NCI-H1105 (cell line): ENCODE measurements around the gene MTCL1.
A peak's percentile ranks its signal among the peaks of the same experiment; 100 is the strongest.

Experiments used
- DNase-seq: peaks from one replicate; lab custom pipeline; 2025; lab: John Stamatoyannopoulos, UW

MTCL1 gene

DNA sequence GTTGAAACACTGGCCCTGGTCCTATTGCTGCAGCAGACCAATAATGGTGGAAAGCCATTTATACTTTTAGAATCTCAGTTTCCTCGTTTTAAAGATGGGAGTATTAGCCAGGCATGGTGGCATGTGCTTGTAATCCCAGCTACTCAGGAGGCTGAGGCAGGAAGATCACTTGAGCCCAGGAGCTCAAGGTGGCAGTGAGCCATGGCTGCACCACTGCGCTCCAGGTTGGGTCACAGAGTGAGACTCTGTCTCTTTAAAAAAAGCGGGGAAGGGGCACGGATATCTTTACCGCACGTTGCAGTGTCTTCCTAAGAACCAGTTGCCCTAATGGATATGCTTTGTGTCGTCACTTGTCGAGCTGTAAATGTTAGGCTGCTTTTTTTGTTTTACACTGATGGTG is 8.3 kb downstream of the MTCL1 start:
- no peak for DNase-seq

- no peak for DNase-seq
Observed at GRCh38 chr18:8715599-8715998, 10.2 kb downstream of the MTCL1 start.

DNA sequence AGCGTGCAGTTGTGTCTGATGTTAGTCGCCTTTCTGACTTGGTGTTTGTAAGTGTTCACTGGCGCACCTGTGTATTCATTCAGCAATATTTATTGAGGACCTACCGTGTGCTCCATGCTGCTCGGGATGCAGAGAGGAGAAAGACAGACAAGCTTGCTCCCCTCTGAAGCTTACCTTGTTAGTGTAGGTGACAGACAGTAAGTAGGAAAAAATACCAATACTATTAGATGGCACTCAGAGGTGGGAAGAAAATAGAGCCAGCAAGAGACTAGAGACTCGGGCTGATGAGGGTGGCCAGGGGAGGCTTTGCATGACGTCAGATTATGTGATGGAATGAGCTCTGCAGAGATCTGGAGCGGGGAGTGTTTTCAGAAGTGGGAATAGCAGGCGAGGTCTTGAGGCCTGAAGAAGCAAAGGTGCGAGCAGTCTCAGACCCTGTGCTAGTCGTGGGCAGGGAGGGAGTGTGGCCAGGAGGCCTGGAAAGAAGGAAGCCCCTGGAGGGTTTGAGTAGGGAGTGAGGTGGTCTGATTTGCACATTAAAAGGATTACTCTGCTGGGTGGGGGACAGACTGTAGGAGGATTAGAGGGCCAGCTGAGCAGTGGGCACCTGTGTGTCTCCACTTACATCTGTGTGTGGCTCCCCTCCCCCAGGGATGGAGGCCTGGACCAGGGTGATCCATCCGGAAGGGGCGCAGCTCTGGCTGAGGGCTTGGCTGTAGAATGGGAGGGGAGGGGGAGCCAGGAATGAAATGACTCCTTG is 11.8 kb downstream of the MTCL1 start:
- no peak for DNase-seq

GRCh38 chr18:8718401-8718913 is 13.1 kb downstream of the MTCL1 start:
- no peak for DNase-seq

DNA sequence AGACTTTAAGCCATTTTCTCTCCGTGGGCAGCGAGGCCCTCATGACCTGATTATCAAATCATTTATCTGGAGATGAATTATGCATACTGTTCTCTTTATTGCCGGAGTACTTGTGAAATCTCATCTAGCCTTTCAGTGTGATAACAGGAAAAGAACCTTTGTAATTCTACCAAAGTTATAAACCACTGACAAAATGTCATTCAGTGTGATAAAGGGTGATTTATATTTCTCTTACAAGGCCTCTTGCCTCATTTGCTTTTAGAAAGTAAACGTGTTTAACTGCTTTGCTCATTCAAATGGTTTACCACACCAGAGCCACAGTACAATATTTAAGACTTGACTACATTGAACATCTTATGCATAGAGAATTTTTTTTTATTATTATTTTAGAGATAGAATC is 13.8 kb downstream of the MTCL1 start:
- DNase-seq = no peak

- DNase-seq = no peak
Observed at GRCh38 chr18:8720141-8720540, 14.8 kb downstream of the MTCL1 start.

DNA sequence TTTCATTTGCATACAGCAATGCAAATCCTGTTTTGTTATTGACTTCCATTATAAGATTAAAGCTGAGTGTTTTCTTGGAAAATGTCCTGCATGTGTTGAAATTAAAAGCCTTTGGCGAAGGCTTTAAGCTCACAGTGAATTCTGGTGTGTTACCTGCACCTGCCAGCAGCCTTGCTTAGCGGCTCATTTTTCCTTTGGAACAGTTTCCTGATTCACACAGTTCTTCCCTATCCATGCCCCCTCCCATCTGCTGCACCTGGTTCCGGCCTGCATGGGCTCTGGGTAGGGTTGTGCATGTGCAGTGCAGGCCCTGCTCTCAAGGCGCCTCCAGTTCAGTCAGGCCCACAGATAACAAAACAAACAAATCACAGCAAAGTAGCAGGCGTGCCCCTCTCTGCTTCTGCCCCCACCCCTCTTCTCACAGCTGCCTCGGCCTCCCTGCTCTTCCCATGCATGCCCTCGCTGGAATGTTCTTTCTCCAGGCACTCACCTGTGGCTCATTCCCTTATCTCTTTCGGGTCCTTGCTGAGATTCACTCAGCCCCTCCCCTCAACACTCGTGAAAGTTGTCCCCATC is 15.8 kb downstream of the MTCL1 start:
- DNase-seq = no peak

- DNase-seq = no peak
Observed at GRCh38 chr18:8721716-8722115, 16.4 kb downstream of the MTCL1 start.

GRCh38 chr18:8722946-8723820 is 17.8 kb downstream of the MTCL1 start:
- DNase-seq = no peak

- DNase-seq = no peak
Observed at GRCh38 chr18:8724452-8724851, 19.1 kb downstream of the MTCL1 start.

GRCh38 chr18:8726281-8726680 is 20.9 kb downstream of the MTCL1 start:
- no peak for DNase-seq

- no peak for DNase-seq
Observed at GRCh38 chr18:8726963-8727705, 21.8 kb downstream of the MTCL1 start.

DNA sequence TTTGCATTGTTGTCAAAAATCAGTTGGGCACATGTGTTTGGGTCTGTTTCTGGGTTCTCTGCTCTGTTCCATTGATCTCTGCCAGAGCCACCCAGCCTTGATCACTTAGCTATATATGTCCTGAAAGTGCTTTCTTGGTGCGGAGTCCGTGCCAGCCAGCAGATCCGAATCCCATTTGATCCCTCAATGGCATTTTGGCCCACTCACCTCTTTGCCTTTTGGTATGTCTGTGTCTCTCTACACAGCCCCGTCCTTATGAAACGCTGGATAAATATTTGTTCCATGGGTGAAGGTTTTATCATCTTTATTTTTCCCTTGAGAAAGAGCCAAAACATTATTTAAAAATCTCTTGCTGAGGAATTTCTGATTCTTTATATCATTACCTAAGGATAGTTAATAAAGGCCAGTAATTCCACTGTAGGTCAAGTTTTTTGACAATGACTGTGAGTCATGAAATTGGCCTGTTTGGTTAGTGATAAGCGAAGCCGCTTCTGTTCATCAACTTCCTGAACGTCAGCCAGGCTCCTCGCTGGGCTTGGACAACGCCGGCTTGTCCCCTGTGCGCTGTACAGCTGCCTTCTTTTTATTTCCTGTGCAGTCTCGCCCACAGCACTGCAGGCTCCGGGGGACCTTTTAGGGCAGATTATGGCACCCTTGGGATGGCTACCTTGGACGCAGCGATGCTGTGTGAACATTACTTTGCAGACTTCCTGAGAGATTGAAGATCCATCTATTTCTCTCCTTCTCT is 24.9 kb downstream of the MTCL1 start:
- no peak for DNase-seq

DNA sequence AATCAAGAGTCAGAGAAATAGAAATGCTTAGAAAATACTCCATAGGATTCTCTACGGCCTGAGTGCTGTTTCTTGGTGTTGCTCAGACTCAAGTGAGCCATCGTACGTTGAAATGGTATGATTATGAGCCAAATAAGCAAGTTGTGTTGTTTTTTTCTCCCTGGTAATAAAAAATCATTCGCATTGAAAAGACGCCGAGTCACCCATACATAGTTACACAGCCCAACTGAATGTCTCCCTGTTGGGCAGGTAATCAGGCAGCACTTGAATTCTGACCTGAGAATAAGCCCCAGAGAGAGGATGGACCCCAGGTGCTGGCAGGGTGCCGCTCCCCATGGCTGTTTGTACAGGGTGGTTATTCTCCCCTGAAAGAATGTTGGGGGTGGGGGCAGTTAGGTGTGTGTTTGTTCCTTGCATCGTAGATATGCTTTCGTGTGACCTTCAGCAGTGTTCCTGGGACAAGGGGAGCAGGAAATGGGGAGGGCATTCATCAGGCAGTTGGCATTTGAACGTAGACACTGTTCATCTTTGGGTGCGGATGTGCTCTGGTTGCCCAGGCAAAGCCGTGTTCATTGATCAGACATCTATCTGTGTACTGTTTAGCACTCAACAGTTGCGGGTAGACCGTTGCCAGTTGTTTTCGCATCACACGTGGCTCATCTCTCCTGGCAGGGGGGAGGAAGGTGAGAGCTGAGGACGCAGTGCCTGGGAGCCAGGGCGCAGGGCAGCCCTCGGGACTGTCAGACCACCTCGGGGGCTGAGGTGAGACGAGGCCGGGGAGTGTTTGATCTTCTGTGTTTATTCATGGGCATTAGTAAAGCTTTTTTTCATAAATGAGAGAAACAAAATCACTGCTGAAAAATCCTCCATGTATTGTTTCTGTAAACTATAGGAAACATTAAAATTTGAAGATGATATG is 27.3 kb downstream of the MTCL1 start:
- DNase-seq = no peak

DNA sequence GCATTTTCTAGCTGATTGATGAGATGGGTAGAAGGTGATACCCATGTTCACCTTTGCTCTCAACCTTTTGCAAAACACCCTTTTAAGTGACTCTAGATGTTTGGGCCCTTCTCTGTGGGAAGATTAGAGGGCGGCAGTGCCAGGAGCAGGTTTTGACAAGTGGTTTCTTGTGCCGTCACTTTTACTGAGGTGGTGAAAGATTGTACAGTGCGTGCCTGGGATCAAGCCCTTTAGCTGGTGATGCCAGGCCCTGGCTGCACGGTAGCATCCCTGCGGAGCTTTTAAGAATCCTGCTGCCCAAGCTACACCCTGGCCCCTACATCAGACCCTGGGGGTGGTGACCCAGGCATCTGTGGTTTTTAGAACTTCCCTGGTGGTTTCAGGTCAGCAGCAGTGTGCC is 29.1 kb downstream of the MTCL1 start:
- DNase-seq = no peak

- DNase-seq = no peak
Observed at GRCh38 chr18:8735274-8735673, 29.9 kb downstream of the MTCL1 start.

- peak; percentile 33 for DNase-seq
Observed at GRCh38 chr18:8741117-8741516, 35.8 kb downstream of the MTCL1 start.

GRCh38 chr18:8741532-8741931 is 36.2 kb downstream of the MTCL1 start:
- peak; percentile 62 for DNase-seq

GRCh38 chr18:8742387-8743361 is 37.3 kb downstream of the MTCL1 start:
- no peak for DNase-seq
